ENCODE data around the gene DYNLRB2.
A peak's percentile ranks its signal among the peaks of the same experiment; 100 is the strongest.

Gene DYNLRB2

GRCh38 chr16:80540516-80541305 is at the start of gene DYNLRB2:
TSS of gene DYNLRB2 (plus strand) at chr16:80540993. CDS start at chr16:80541077, 84 bp downstream.
- peak; percentile 88 for DNase-seq (ENCODE audit: low spot score)

- no peak for DNase-seq (ENCODE audit: low spot score)
These were observed 40.5 kb upstream of the DYNLRB2 start for GRCh38 chr16:80500116-80500859.

GRCh38 chr16:80500961-80501525 is 39.8 kb upstream of the DYNLRB2 start:
- DNase-seq (ENCODE audit: low spot score), result no peak

GRCh38 chr16:80503107-80503506 is 37.7 kb upstream of the DYNLRB2 start:
- no peak for DNase-seq (ENCODE audit: low spot score)

GRCh38 chr16:80507538-80507937 is 33.3 kb upstream of the DYNLRB2 start:
- no peak for DNase-seq (ENCODE audit: low spot score)

- no peak for DNase-seq (ENCODE audit: low spot score)
These were observed 30.9 kb upstream of the DYNLRB2 start for GRCh38 chr16:80509872-80510271.

GRCh38 chr16:80511824-80512592 is 28.8 kb upstream of the DYNLRB2 start:
- no peak for DNase-seq (ENCODE audit: low spot score)

- no peak for DNase-seq (ENCODE audit: low spot score)
These were observed 28.3 kb upstream of the DYNLRB2 start for GRCh38 chr16:80512593-80512853.

GRCh38 chr16:80515374-80515773 is 25.4 kb upstream of the DYNLRB2 start:
- DNase-seq (ENCODE audit: low spot score), result no peak

- no peak for DNase-seq (ENCODE audit: low spot score)
These were observed 22.9 kb upstream of the DYNLRB2 start for GRCh38 chr16:80517846-80518245.

GRCh38 chr16:80518436-80518835 is 22.4 kb upstream of the DYNLRB2 start:
- no peak for DNase-seq (ENCODE audit: low spot score)

- DNase-seq (ENCODE audit: low spot score), result no peak
These were observed 21.6 kb upstream of the DYNLRB2 start for GRCh38 chr16:80519189-80519588.

- DNase-seq (ENCODE audit: low spot score), result no peak
These were observed 15.4 kb upstream of the DYNLRB2 start for GRCh38 chr16:80525420-80525819.

GRCh38 chr16:80526418-80527061 is 14.3 kb upstream of the DYNLRB2 start:
- peak; percentile 70 for DNase-seq (ENCODE audit: low spot score)

- DNase-seq (ENCODE audit: low spot score), result peak; percentile 47
These were observed 13.5 kb upstream of the DYNLRB2 start for GRCh38 chr16:80527297-80527696.

GRCh38 chr16:80530479-80530878 is 10.3 kb upstream of the DYNLRB2 start:
- DNase-seq (ENCODE audit: low spot score), result no peak

GRCh38 chr16:80536238-80536637 is 4.6 kb upstream of the DYNLRB2 start:
- no peak for DNase-seq (ENCODE audit: low spot score)

GRCh38 chr16:80541306-80541694 is 507 bp downstream of the DYNLRB2 start:
- no peak for DNase-seq (ENCODE audit: low spot score)

- DNase-seq (ENCODE audit: low spot score), result no peak
These were observed 2.4 kb downstream of the DYNLRB2 start for GRCh38 chr16:80543162-80543561.

- DNase-seq (ENCODE audit: low spot score), result no peak
These were observed 3.5 kb downstream of the DYNLRB2 start for GRCh38 chr16:80544326-80544725.

GRCh38 chr16:80546249-80546648 is 5.5 kb downstream of the DYNLRB2 start:
- no peak for DNase-seq (ENCODE audit: low spot score)

- DNase-seq (ENCODE audit: low spot score), result no peak
These were observed 6.4 kb downstream of the DYNLRB2 start for GRCh38 chr16:80547145-80547544.

Measured in kidney capillary endothelial cell (primary cell).